Stimulated activated CD8-positive, alpha-beta memory T cell treated with anti-CD3 and anti-CD28 coated beads, Interleukin-15, amount 100 ng/mL, for 1 hour (primary cell): Measurements from ENCODE around the gene ARHGAP22.

Experiments
- DNase-seq: peaks from one replicate; pipeline ENCODE4 v3.0.0-alpha.2; 2020; ENCODE audit warnings: low read depth

Gene ARHGAP22

GRCh38 chr10:48511875-48512231 lies 93.0 kb downstream of the ARHGAP22 start:
- no peak for DNase-seq

- DNase-seq = no peak
Observed at GRCh38 chr10:48511066-48511874, 93.6 kb downstream of the ARHGAP22 start.

- DNase-seq = no peak
Observed at GRCh38 chr10:48509974-48510692, 94.7 kb downstream of the ARHGAP22 start.

- no peak for DNase-seq
Observed at GRCh38 chr10:48508791-48509772, 95.8 kb downstream of the ARHGAP22 start.

GRCh38 chr10:48507933-48508790 lies 96.7 kb downstream of the ARHGAP22 start:
- DNase-seq = no peak

GRCh38 chr10:48507494-48507893 lies 97.4 kb downstream of the ARHGAP22 start:
- no peak for DNase-seq

GRCh38 chr10:48506147-48506917 lies 98.5 kb downstream of the ARHGAP22 start:
- no peak for DNase-seq

- DNase-seq = no peak
Observed at GRCh38 chr10:48505394-48506112, 99.3 kb downstream of the ARHGAP22 start.

GRCh38 chr10:48504141-48504885 lies 100.6 kb downstream of the ARHGAP22 start:
- DNase-seq = no peak

- DNase-seq = no peak
Observed at GRCh38 chr10:48503293-48503911, 101.5 kb downstream of the ARHGAP22 start.

GRCh38 chr10:48502791-48503190 lies 102.1 kb downstream of the ARHGAP22 start:
- no peak for DNase-seq

- DNase-seq = no peak
Observed at GRCh38 chr10:48501787-48502771, 102.8 kb downstream of the ARHGAP22 start.

GRCh38 chr10:48501226-48501625 lies 103.6 kb downstream of the ARHGAP22 start:
- DNase-seq = no peak

- DNase-seq = no peak
Observed at GRCh38 chr10:48500771-48501170, 104.1 kb downstream of the ARHGAP22 start.

- no peak for DNase-seq
Observed at GRCh38 chr10:48498940-48499510, 105.8 kb downstream of the ARHGAP22 start.

- no peak for DNase-seq
Observed at GRCh38 chr10:48497780-48498770, 106.8 kb downstream of the ARHGAP22 start.
